GM12878 (cell line): Measurements from ENCODE around the gene SMC3. TPM values are rescaled to one million over a fixed set of nuclear protein-coding genes. Genes with fewer than 3 reads are reported as not detected.

Experiments used
- ATAC-seq: fragments of 200-7000 bp; cut with Tn5 transposase; 3 replicates; pipeline ENCODE4 v1.9.1; 2020; ENCODE audit warnings: mild to moderate bottlenecking, moderate library complexity
- BruUV-seq: library from RNA; stranded (reverse); fragments of 400-500 nt; replicated peaks from 2 replicates; lab custom pipeline; 2021; lab: Mats Ljungman, UMichigan
- CTCF ChIA-PET: fragments of 300-600 bp; sonication (Branson Sonifier 250); formaldehyde crosslinking; extraction: SDS; loops from one replicate; lab custom pipeline; 2021; ENCODE audit warnings: inconsistent platforms; lab: Yijun Ruan, JAX
- POLR2A ChIA-PET: fragments of 350-600 bp; formaldehyde crosslinking; extraction: SDS; loops from one replicate; lab custom pipeline; 2021; ENCODE audit warnings: inconsistent platforms; lab: Charles Lee
- RAD21 ChIA-PET: fragments of 300-600 bp; sonication (Branson Sonifier 250); formaldehyde crosslinking; loops from one replicate; lab custom pipeline; 2023; ENCODE audit warnings: antibody characterized with exemption; ENCODE audit not compliant: unreplicated experiment; lab: Charles Lee
- SMC1A ChIA-PET: fragments of 300-600 bp; sonication (Branson Sonifier 250); formaldehyde crosslinking; loops from one replicate; lab custom pipeline; 2023; ENCODE audit not compliant: unreplicated experiment, uncharacterized antibody; lab: Charles Lee
- DNase-seq: peaks from one replicate; pipeline ENCODE4 v3.0.0-alpha.2; 2011; ENCODE audit warnings: low read depth, low spot score
- FAIRE-seq: peaks from 3 replicates; lab custom pipeline; 2011; peaks lifted over from hg19 to GRCh38; lab: Jason Lieb, UNC
- H2AFZ ChIP-seq: 2 replicates; pipeline ENCODE4 v1.6.0; 2011; ENCODE audit warnings: low read depth, low read length, control low read depth; ENCODE audit not compliant: control insufficient read depth
- H3K27ac ChIP-seq: 2 replicates; pipeline ENCODE4 v1.5.1; 2011; ENCODE audit warnings: control low read depth; ENCODE audit not compliant: control insufficient read depth, insufficient read depth
- H3K27me3 ChIP-seq, 2 experiments: replicated peaks in 1 of 2; 2 replicates each; pipeline versions ENCODE4 v1.6.0 to v1.6.1; 2011; ENCODE audit warnings: low read length in 1 of 2; ENCODE audit not compliant: control insufficient read depth in 2 of 2, insufficient read depth in 2 of 2
- H3K36me3 ChIP-seq, 2 experiments: 2 replicates each; pipeline ENCODE4 v1.5.1; 2011; ENCODE audit warnings: low read length in 1 of 2; ENCODE audit not compliant: control insufficient read depth in 2 of 2, insufficient read depth in 2 of 2
- H3K4me1 ChIP-seq: 2 replicates; pipeline ENCODE4 v1.6.1; 2011; ENCODE audit warnings: mild to moderate bottlenecking, low read length, moderate library complexity, mixed read lengths; ENCODE audit not compliant: control insufficient read depth, insufficient read depth
- H3K4me2 ChIP-seq: 2 replicates; pipeline ENCODE4 v1.6.0; 2011; ENCODE audit warnings: control low read depth; ENCODE audit not compliant: control insufficient read depth, insufficient read depth
- H3K4me3 ChIP-seq: fragments of 200-600 bp; sonication (generic); 2 replicates; pipeline ENCODE4 v1.5.1; 2016
- H3K79me2 ChIP-seq: 2 replicates; pipeline ENCODE4 v1.6.0; 2011; ENCODE audit warnings: low read length; ENCODE audit not compliant: control insufficient read depth, insufficient read depth
- H3K9ac ChIP-seq: 2 replicates; pipeline ENCODE4 v1.8.0; 2011; ENCODE audit warnings: low read length, control low read depth, mixed read lengths; ENCODE audit not compliant: control insufficient read depth, insufficient read depth
- H3K9me3 ChIP-seq: replicated peaks from 3 replicates; pipeline ENCODE4 v1.5.1; 2011; ENCODE audit warnings: mild to moderate bottlenecking, low read length; ENCODE audit not compliant: control insufficient read depth, insufficient read depth
- H4K20me1 ChIP-seq: 2 replicates; pipeline ENCODE4 v1.6.0; 2011; ENCODE audit not compliant: control insufficient read depth, insufficient read depth
- BCLAF1 ChIP-seq: fragments of 450-650 bp; IDR thresholded peaks from 2 replicates; pipeline ENCODE4 v1.6.1; 2017; ENCODE audit warnings: antibody characterized with exemption, mild to moderate bottlenecking, moderate library complexity
- BRCA1 ChIP-seq: IDR thresholded peaks from 2 replicates; pipeline ENCODE4 v1.6.1; 2011; ENCODE audit warnings: low read depth, low read length, improper control_type of control experiment
- CBX5 ChIP-seq: sonication (generic); IDR thresholded peaks from 2 replicates; pipeline ENCODE4 v1.6.1; 2016; ENCODE audit warnings: low read depth, moderate library complexity, mild to moderate bottlenecking, inconsistent platforms
- EP300 ChIP-seq, 2 experiments: fragments of 150-350 bp in 1 of 2; IDR thresholded peaks; 2 replicates each; pipeline ENCODE4 v1.6.1; 2011 to 2012; ENCODE audit warnings: low read depth in 2 of 2, low read length in 2 of 2, borderline replicate concordance in 1 of 2, improper control_type of control experiment in 1 of 2, inconsistent platforms in 1 of 2; ENCODE audit not compliant: control insufficient read depth in 1 of 2
- IRF3 ChIP-seq: fragments of 450-650 bp; IDR thresholded peaks from 2 replicates; pipeline ENCODE4 v1.6.1; 2014; ENCODE audit warnings: mild to moderate bottlenecking
- LARP7 ChIP-seq: fragments of 450-650 bp; IDR thresholded peaks from 2 replicates; pipeline ENCODE4 v1.6.1; 2017; ENCODE audit warnings: mild to moderate bottlenecking
- NRF1 ChIP-seq: conservative IDR thresholded peaks from 2 replicates; pipeline ENCODE4 v1.6.1; 2011; ENCODE audit warnings: mild to moderate bottlenecking, low read depth, low read length, improper control_type of control experiment
- RB1 ChIP-seq: fragments of 450-650 bp; formaldehyde crosslinking; IDR thresholded peaks from 2 replicates; pipeline ENCODE4 v1.6.1; 2017; ENCODE audit warnings: mild to moderate bottlenecking, borderline replicate concordance
- RBBP5 ChIP-seq: fragments of 200-600 bp; sonication (generic); conservative IDR thresholded peaks from 2 replicates; pipeline ENCODE4 v1.6.1; 2016
- SMARCA5 ChIP-seq: fragments of 450-650 bp; IDR thresholded peaks from 2 replicates; pipeline ENCODE4 v1.6.1; 2017; ENCODE audit warnings: mild to moderate bottlenecking
- SREBF1 ChIP-seq: IDR thresholded peaks from 2 replicates; pipeline ENCODE4 v1.6.1; 2012; ENCODE audit warnings: mild to moderate bottlenecking, low read length
- SRF ChIP-seq, 2 experiments: IDR thresholded peaks; 2 replicates each; pipeline ENCODE4 v1.6.1; 2011; ENCODE audit warnings: low read depth in 2 of 2, low read length in 2 of 2, mild to moderate bottlenecking in 1 of 2, moderate library complexity in 1 of 2
- ZNF622 ChIP-seq: fragments of 450-650 bp; IDR thresholded peaks from 2 replicates; pipeline ENCODE4 v1.6.1; 2017; ENCODE audit warnings: mild to moderate bottlenecking, inconsistent platforms
- WGBS: methylation state at CpG from one replicate; pipeline ENCODE4 v1.1.6; 2016; ENCODE audit warnings: low lambda C conversion rate; ENCODE audit not compliant: insufficient replicate concordance, insufficient coverage; ENCODE audit errors: missing lambda C conversion rate; 5-methylcytosine and 5-hydroxymethylcytosine counted together
- in situ Hi-C: fragments of 300-500 bp; cut with MboI; formaldehyde crosslinking; loops from 9 replicates; pipeline ENCODE4 v1.14.3; 2018; ENCODE audit warnings: mixed read lengths
- intact Hi-C: fragments of 100-400 bp; cut with micrococcal nuclease; formaldehyde crosslinking; loops from one replicate; pipeline ENCODE4 v1.14.2; 2022; ENCODE audit not compliant: unreplicated experiment
- polyA plus RNA-seq, 11 experiments: library from polyadenylated mRNA; depleted of rRNA in 4 of 11; unstranded in 6 of 11; stranded (reverse) in 5 of 11; fragments of >200 nt; fragmentation: Nextera tagmentation in 4 of 11; fragmentation: Illumina TruSeq in 1 of 11; extraction: Ambion mirVana in 4 of 11; extraction: Trizol in 1 of 11; gene quantifications; 1 replicate in 1 of 11; 2 replicates in 10 of 11; pipeline versions ENCODE4 v1.2.1 to v1.2.3, GENCODE V29; 2011 to 2016; ENCODE audit warnings: inconsistent platforms in 2 of 11, missing spikeins in 2 of 11, low read depth in 1 of 11
- total RNA-seq, 4 experiments: library from RNA; depleted of rRNA in 3 of 4; stranded (reverse); fragments of >200 nt in 3 of 4; fragmentation: Illumina TruSeq in 1 of 4; extraction: Trizol in 1 of 4; gene quantifications; 2 replicates each; pipeline versions ENCODE4 v1.2.1 to v1.2.3, GENCODE V29; 2013 to 2021

Gene SMC3
- total and polyA plus RNA-seq, 10 of the 15 experiments (the other 5 are each of a cell fraction or from before 2014, with no cell fraction given), result 30.4 to 123 (median 48.3) TPM

DNA sequence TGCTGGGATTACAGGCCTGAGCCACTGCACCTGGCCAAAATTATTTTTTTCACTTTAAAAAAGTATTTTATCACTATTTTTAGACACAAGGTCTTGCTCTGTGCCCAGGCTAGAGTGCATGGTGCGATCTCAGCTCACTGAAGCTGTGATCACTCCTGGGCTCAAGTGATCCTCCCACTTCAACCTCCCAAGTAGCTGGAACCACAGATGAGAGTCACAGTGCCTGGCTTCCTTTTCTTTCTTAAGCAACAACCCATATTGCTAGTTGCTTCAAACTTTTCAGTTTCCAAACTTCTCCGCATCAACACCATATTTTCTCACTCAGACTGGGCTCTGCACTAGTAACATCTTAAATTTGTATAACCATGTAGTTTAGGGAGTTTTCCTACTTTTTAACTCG, 9.5 kb upstream of the SMC3 start:
- SMC1A ChIA-PET, result interaction anchor here (0.6 to 2.2 kb wide), 7 partner anchors 8 to 235 kb away, joined by 3 to 8 read pairs (median 4); no protein-coding TSS in a partner anchor
- H3K36me3 ChIP-seq, result no peaks in the 10 kb centered on the region
- DNase-seq, result no peak
- intact Hi-C loops (loop anchor here (10.0 kb wide), 1 partner anchor 1757 kb away; no protein-coding TSS in a partner anchor), in situ Hi-C loops (loop anchor here (10.0 kb wide), 1 partner anchor 423 kb away; no protein-coding TSS in a partner anchor)
- no peaks in the 10 kb centered on the region for H3K79me2 ChIP-seq
- CTCF ChIA-PET, result interaction anchor here (0.6 to 3.8 kb wide), 17 partner anchors 8 to 666 kb away, joined by 3 to 19 read pairs (median 4); no protein-coding TSS in a partner anchor
- H3K4me3 ChIP-seq, result no peak overlapping the region
- WGBS, result 60% methylated on average over 3 of the region's 3 CpGs
- H3K27ac ChIP-seq, result no peak overlapping the region
- no peaks in the 10 kb centered on the region for H4K20me1 ChIP-seq
- no peaks in the 10 kb centered on the region; the same call in 2 of the 3 replicates for H3K9me3 ChIP-seq
- POLR2A ChIA-PET, result interaction anchor here (0.6 to 0.7 kb wide), 2 partner anchors 39 to 369 kb away, joined by 3 to 5 read pairs; no protein-coding TSS in a partner anchor
- RAD21 ChIA-PET, result interaction anchor here (0.6 to 1.5 kb wide), 5 partner anchors 39 to 306 kb away, joined by 3 to 5 read pairs (median 4); no protein-coding TSS in a partner anchor
- H3K27me3 ChIP-seq, result no peaks in the 10 kb centered on the region
- no peak overlapping the region for H2AFZ ChIP-seq
- no TSS peak for BruUV-seq
- no peaks in the 10 kb centered on the region for H3K4me1 ChIP-seq
- no peak for FAIRE-seq
- H3K9ac ChIP-seq, result no peak overlapping the region
- TF ChIP-seq SRF (IDR thresholded peaks at IDR 0.05; ENCODE audit: low read depth in 2 of 2, low read length in 2 of 2), result no peak
- no peak for TF ChIP-seq EP300 (IDR thresholded peaks at IDR 0.05; ENCODE audit: borderline replicate concordance in 1 of 2, control insufficient read depth in 1 of 2, low read depth in 2 of 2, low read length in 2 of 2)
- TF ChIP-seq BCLAF1, result no peak
- TF ChIP-seq SMARCA5, result no peak
- TF ChIP-seq IRF3, result no peak
- TF ChIP-seq RB1, result no peak
- no peak for TF ChIP-seq LARP7
- no peak for TF ChIP-seq BRCA1
- no peak for TF ChIP-seq RBBP5
- no peak for TF ChIP-seq SREBF1
- no peak for TF ChIP-seq ZNF622
- TF ChIP-seq CBX5, result no peak
- no peak for TF ChIP-seq NRF1
- TF ChIP-seq, all 136 proteins: peak for 0
- ATAC-seq, result no peak
- no peak overlapping the region for H3K4me2 ChIP-seq
